ENCODE data around the gene DDB1. TPM values are rescaled to one million over a fixed set of nuclear protein-coding genes. Genes with fewer than 3 reads are reported as not detected.

The DDB1 gene
- total and polyA plus RNA-seq, 2 of the 4 experiments (the other 2 are of a cell fraction), result 221 to 412 TPM

DNA sequence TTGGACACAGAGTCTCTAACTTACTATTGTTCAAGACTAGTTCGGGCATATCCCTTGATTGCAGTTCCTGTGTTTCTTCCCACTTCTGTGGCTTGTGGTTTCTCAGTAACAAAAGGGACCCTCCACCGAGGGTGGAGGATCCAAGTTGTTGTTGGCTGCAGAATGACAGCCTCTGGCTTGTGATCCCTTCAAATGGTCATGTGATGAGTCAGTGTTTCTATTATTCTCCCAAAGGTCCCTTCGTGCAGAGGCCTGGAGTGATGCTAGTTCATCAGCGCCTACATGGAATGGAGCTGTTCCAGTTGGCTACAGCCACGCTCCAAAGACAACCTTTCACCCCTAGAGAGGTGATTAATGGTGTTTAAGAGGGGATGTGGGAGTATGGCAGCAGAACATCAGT is 35.2 kb downstream of the DDB1 start:
- Histone ChIP-seq H3K27ac (ENCODE audit: insufficient read depth, low read length) (peak overlapping the region; percentile 49; the same call in 1 of the 2 replicates), H2AFZ (replicated peaks; ENCODE audit: low read length, poor library complexity) (no peak overlapping the region), H2BK20ac (ENCODE audit: low read depth, low read length) (no peak overlapping the region), H3K4me2 (ENCODE audit: low read depth, low read length) (no peak overlapping the region), H4K20me1 (ENCODE audit: insufficient read depth, low read length) (peaks cover 13% of the 10 kb centered on the region; the same call in 1 of the 2 replicates), H2AK9ac (replicated peaks; ENCODE audit: low read depth, low read length, poor library complexity) (no peak overlapping the region), H4K91ac (ENCODE audit: insufficient read depth, low read depth, low read length) (peak overlapping the region; percentile 36; the same call in 1 of the 2 replicates), H3K14ac (replicated peaks; ENCODE audit: low read depth, low read length) (peak overlapping the region; percentile 23), H3K9ac (ENCODE audit: low read depth, low read length) (no peak overlapping the region), H4K8ac (ENCODE audit: low read depth in 2 of 2, low read length in 2 of 2) (peak overlapping the region in 1 of 2 experiments; percentile 64; a peak in 1 of 4 replicates), H3K79me1 (ENCODE audit: low read depth in 1 of 2, low read length in 2 of 2) (peaks cover 0 to 17% of the 10 kb centered on the region in 2 experiments; a peak in 2 of 4 replicates), H3K4me3 (ENCODE audit: insufficient read depth, low read depth, low read length) (no peak overlapping the region), H2BK5ac (ENCODE audit: low read depth, low read length, poor library complexity, severe bottlenecking) (peak overlapping the region; percentile 55), H2BK120ac (ENCODE audit: low read depth, low read length) (peak overlapping the region; percentile 63; the same call in 1 of the 2 replicates), H3K18ac (ENCODE audit: low read depth, low read length) (peak overlapping the region; percentile 6; the same call in 1 of the 2 replicates), H3K9me3 (ENCODE audit: control insufficient read depth, insufficient read depth, low read length) (no peaks in the 10 kb centered on the region), H2BK15ac (ENCODE audit: low read depth, low read length) (no peak overlapping the region), H2AK5ac (ENCODE audit: low read depth, low read length) (no peak overlapping the region), H3K36me3 (ENCODE audit: control insufficient read depth, insufficient read depth, low read length) (peaks cover 38% of the 10 kb centered on the region), H3K4me1 (ENCODE audit: control insufficient read depth, insufficient read depth, low read length) (peaks cover 16% of the 10 kb centered on the region), H4K5ac (ENCODE audit: low read depth, low read length) (0 out of 2 replicates have a peak overlapping the region, but pooled peaks have one; percentile 4), H3K27me3 (ENCODE audit: control insufficient read depth, insufficient read depth, low read length) (peaks cover 2% of the 10 kb centered on the region; the same call in 1 of the 2 replicates), H3K9me1 (ENCODE audit: insufficient read depth, low read length) (peaks cover 20% of the 10 kb centered on the region), H3K56ac (ENCODE audit: extremely low read depth, insufficient read depth, low read length) (peak overlapping the region; percentile 19; the same call in 1 of the 2 replicates), H3K4ac (ENCODE audit: low read depth, low read length) (peak overlapping the region; percentile 12; the same call in 1 of the 2 replicates), H3K23ac (ENCODE audit: low read depth, low read length) (0 out of 2 replicates have a peak overlapping the region, but pooled peaks have one; percentile 7)
- TF ChIP-seq CEBPB (IDR thresholded peaks at IDR 0.05; ENCODE audit: low read depth, low read length) (no peak), RFX5 (IDR thresholded peaks at IDR 0.05; ENCODE audit: low read depth, low read length) (no peak), MAZ (IDR thresholded peaks at IDR 0.05; ENCODE audit: borderline replicate concordance, low read depth, low read length) (no peak), RCOR1 (IDR thresholded peaks at IDR 0.05; ENCODE audit: insufficient replicate concordance, low read length) (no peak), USF2 (IDR thresholded peaks at IDR 0.05; ENCODE audit: low read depth, low read length) (peak; percentile 76), MAFK (IDR thresholded peaks at IDR 0.05; ENCODE audit: low read depth, low read length) (no peak), MXI1 (IDR thresholded peaks at IDR 0.05; ENCODE audit: borderline replicate concordance, low read depth, low read length) (no peak), BHLHE40 (IDR thresholded peaks at IDR 0.05; ENCODE audit: low read depth, low read length) (peak; percentile 49), FOS (IDR thresholded peaks at IDR 0.05; ENCODE audit: low read depth, low read length) (peak; percentile 67), POLR2A (IDR thresholded peaks at IDR 0.05; ENCODE audit: low read depth, low read length) (no peak), NFE2L2 (IDR thresholded peaks at IDR 0.05; ENCODE audit: low read depth, low read length) (no peak), RAD21 (IDR thresholded peaks at IDR 0.05; ENCODE audit: low read length) (no peak), SMC3 (IDR thresholded peaks at IDR 0.05; ENCODE audit: low read depth, low read length) (no peak), CHD1 (IDR thresholded peaks at IDR 0.05; ENCODE audit: low read depth, low read length) (no peak)
- TF ChIP-seq, protein P1, sequence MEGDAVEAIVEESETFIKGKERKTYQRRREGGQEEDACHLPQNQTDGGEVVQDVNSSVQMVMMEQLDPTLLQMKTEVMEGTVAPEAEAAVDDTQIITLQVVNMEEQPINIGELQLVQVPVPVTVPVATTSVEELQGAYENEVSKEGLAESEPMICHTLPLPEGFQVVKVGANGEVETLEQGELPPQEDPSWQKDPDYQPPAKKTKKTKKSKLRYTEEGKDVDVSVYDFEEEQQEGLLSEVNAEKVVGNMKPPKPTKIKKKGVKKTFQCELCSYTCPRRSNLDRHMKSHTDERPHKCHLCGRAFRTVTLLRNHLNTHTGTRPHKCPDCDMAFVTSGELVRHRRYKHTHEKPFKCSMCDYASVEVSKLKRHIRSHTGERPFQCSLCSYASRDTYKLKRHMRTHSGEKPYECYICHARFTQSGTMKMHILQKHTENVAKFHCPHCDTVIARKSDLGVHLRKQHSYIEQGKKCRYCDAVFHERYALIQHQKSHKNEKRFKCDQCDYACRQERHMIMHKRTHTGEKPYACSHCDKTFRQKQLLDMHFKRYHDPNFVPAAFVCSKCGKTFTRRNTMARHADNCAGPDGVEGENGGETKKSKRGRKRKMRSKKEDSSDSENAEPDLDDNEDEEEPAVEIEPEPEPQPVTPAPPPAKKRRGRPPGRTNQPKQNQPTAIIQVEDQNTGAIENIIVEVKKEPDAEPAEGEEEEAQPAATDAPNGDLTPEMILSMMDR (conservative IDR thresholded peaks at IDR 0.05; ENCODE audit: low read depth, low read length), result no peak
- TF ChIP-seq, protein P2, sequence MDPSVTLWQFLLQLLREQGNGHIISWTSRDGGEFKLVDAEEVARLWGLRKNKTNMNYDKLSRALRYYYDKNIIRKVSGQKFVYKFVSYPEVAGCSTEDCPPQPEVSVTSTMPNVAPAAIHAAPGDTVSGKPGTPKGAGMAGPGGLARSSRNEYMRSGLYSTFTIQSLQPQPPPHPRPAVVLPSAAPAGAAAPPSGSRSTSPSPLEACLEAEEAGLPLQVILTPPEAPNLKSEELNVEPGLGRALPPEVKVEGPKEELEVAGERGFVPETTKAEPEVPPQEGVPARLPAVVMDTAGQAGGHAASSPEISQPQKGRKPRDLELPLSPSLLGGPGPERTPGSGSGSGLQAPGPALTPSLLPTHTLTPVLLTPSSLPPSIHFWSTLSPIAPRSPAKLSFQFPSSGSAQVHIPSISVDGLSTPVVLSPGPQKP (IDR thresholded peaks at IDR 0.05; ENCODE audit: borderline replicate concordance, low read depth, low read length), result no peak
- ChIA-PET CTCF (no interaction called here), POLR2A (ENCODE audit: unreplicated experiment) (no interaction called here)
- WGBS, 2 experiments (ENCODE audit: extremely low coverage in 2 of 2, insufficient read length in 1 of 2), result no CpG with 5 or more reads among the region's 5 CpGs
- intact Hi-C loops (cut with micrococcal nuclease), result no loop called here
- in situ Hi-C loops (cut with MboI; ENCODE audit: low sequenced_read_pairs), result no loop called here
- DNase-seq, result peak; percentile 91
- dilution Hi-C loops (cut with HindIII; ENCODE audit: low sequenced_read_pairs, unreplicated experiment), result no loop called here
- BruUV-seq (replicated peaks), result no TSS peak
- peak; percentile 34 for ATAC-seq (ENCODE audit: low read depth)
